T-cell (primary cell): Measurements from ENCODE around the gene VWA5A. TPM values are rescaled to one million over a fixed set of nuclear protein-coding genes. Genes with fewer than 3 reads are reported as not detected.

Experiments
- ATAC-seq, 4 experiments: fragments of 200-7000 bp in 3 of 4; fragments of 150-1000 bp in 1 of 4; cut with Tn5 transposase; replicated peaks in 1 of 4; 1 replicate in 3 of 4; 2 replicates in 1 of 4; pipeline ENCODE4 v1.10.0; 2021; ENCODE audit warnings: moderate library complexity in 3 of 4, mild to moderate bottlenecking in 2 of 4, moderate number of reproducible peaks in 1 of 4
- CTCF ChIA-PET, 2 donors: fragments of 300-600 bp; sonication (Branson Sonifier 250); formaldehyde crosslinking; loops; one replicate each; lab custom pipeline; 2022; ENCODE audit warnings: antibody characterized with exemption in 2 of 2; lab: Charles Lee
- POLR2A ChIA-PET, 2 donors: fragments of 300-600 bp; sonication (Branson Sonifier 250); formaldehyde crosslinking; loops; one replicate each; lab custom pipeline; 2022; ENCODE audit warnings: antibody characterized with exemption in 2 of 2; lab: Charles Lee
- DNase-seq, 35 experiments: peaks; one replicate each; pipeline versions ENCODE4 v3.0.0 to v3.0.0-alpha.2; 2013 to 2023
- H3K27ac ChIP-seq: one replicate; pipeline ENCODE4 v1.5.1; 2013; ENCODE audit warnings: low read length
- H3K27me3 ChIP-seq, 2 experiments: replicated peaks in 1 of 2; 1 replicate in 1 of 2; 2 replicates in 1 of 2; pipeline versions ENCODE4 v1.6.1 to v1.7.0; 2013; ENCODE audit warnings: low read length in 1 of 2, mixed read lengths in 1 of 2; ENCODE audit not compliant: control insufficient read depth in 2 of 2, insufficient read depth in 2 of 2; ENCODE audit errors: extremely low read depth in 1 of 2
- H3K36me3 ChIP-seq, 2 donors: 1 replicate in 1 of 2; 2 replicates in 1 of 2; pipeline versions ENCODE4 v1.6.1 to v1.7.0; 2013; ENCODE audit warnings: low read length in 1 of 2; ENCODE audit not compliant: control insufficient read depth in 2 of 2, insufficient read depth in 1 of 2; ENCODE audit errors: extremely low read depth in 1 of 2
- H3K4me1 ChIP-seq, 2 experiments: 1 replicate in 1 of 2; 2 replicates in 1 of 2; pipeline versions ENCODE4 v1.6.1 to v1.7.0; 2013; ENCODE audit warnings: low read length in 2 of 2, mixed read lengths in 1 of 2; ENCODE audit not compliant: insufficient read depth in 2 of 2, control insufficient read depth in 1 of 2; ENCODE audit errors: extremely low read depth in 1 of 2
- H3K4me3 ChIP-seq, 2 donors: 1 replicate in 1 of 2; 2 replicates in 1 of 2; pipeline versions ENCODE4 v1.5.1 to v1.7.0; 2013; ENCODE audit warnings: mild to moderate bottlenecking in 2 of 2, low read length in 1 of 2, moderate library complexity in 1 of 2; ENCODE audit not compliant: control insufficient read depth in 1 of 2; ENCODE audit errors: extremely low read depth in 1 of 2
- H3K9me3 ChIP-seq: 2 replicates; pipeline ENCODE4 v1.7.0; 2013
- H3K27ac Mint-ChIP-seq, 2 donors: one replicate each; pipeline ENCODE4 v1.8.0; 2020 to 2021; ENCODE audit warnings: mild to moderate bottlenecking in 2 of 2, mixed read lengths in 2 of 2
- H3K27me3 Mint-ChIP-seq, 2 donors: one replicate each; pipeline ENCODE4 v1.8.0; 2021 to 2022; ENCODE audit warnings: mixed read lengths in 2 of 2
- H3K36me3 Mint-ChIP-seq: one replicate; pipeline ENCODE4 v1.8.0; 2021; ENCODE audit warnings: mixed read lengths
- H3K4me1 Mint-ChIP-seq, 3 donors: one replicate each; pipeline ENCODE4 v1.8.0; 2020 to 2022; ENCODE audit warnings: mixed read lengths in 3 of 3, mild to moderate bottlenecking in 1 of 3
- H3K4me3 Mint-ChIP-seq, 3 donors: one replicate each; pipeline ENCODE4 v1.8.0; 2020 to 2022; ENCODE audit warnings: mild to moderate bottlenecking in 3 of 3, mixed read lengths in 3 of 3, moderate library complexity in 3 of 3
- H3K9me3 Mint-ChIP-seq, 3 donors: one replicate each; pipeline ENCODE4 v1.8.0; 2020 to 2022; ENCODE audit warnings: mixed read lengths in 3 of 3
- WGBS: methylation state at CpG from one replicate; pipeline ENCODE4 v1.1.5; 2013; ENCODE audit warnings: missing lambda C conversion rate; ENCODE audit not compliant: insufficient coverage; 5-methylcytosine and 5-hydroxymethylcytosine counted together
- total RNA-seq, 35 experiments: library from RNA in 6 of 35; stranded (reverse) in 6 of 35; fragments of 120-200 nt in 1 of 35; gene quantifications; one replicate each; pipeline versions ENCODE4 v1.2.1 to v1.2.4 and lab custom pipeline; 2013 to 2026

VWA5A gene
- total RNA-seq, 5 donors from 2014 or later (not counting 1 experiment from before 2014, with no cell fraction given), result 5.6 to 10.0 (median 7.6) TPM

GRCh38 chr11:124195189-124195734 lies 80.0 kb downstream of the VWA5A start:
- no peaks in the 10 kb centered on the region for H3K4me1 Mint-ChIP-seq
- WGBS, result 60% methylated on average over 1 of the region's 4 CpGs
- Histone ChIP-seq H3K4me1 (no peaks in the 10 kb centered on the region), H3K27ac (no peak overlapping the region), H3K4me3 (no peak overlapping the region), H3K27me3 (no peaks in the 10 kb centered on the region), H3K9me3 (no peaks in the 10 kb centered on the region), H3K36me3 (no peaks in the 10 kb centered on the region)
- H3K4me3 Mint-ChIP-seq, result no peak overlapping the region
- DNase-seq (peak in 19 of 35 experiments; percentile 4 to 59 (median 14)), ATAC-seq (peak in 1 of 4 experiments; percentile 40)
- no peak overlapping the region for H3K27ac Mint-ChIP-seq
- H3K36me3 Mint-ChIP-seq, result no peaks in the 10 kb centered on the region
- peaks cover 9 to 21% of the 10 kb centered on the region in 2 donors for H3K27me3 Mint-ChIP-seq
- CTCF ChIA-PET, result interaction anchor here (0.6 to 2.7 kb wide), 7 partner anchors 12 to 126 kb away, joined by 3 to 14 read pairs (median 3); no protein-coding TSS in a partner anchor
- no peaks in the 10 kb centered on the region for H3K9me3 Mint-ChIP-seq
- POLR2A ChIA-PET, result no interaction called here

Other genes with a start within 250 kb of the VWA5A start
- not detected for gene TMEM225, start 229.8 kb upstream of the VWA5A start, total RNA-seq
- not detected for gene OR8D4, start 213.3 kb upstream of the VWA5A start, total RNA-seq
- gene OR4D5, start 175.8 kb upstream of the VWA5A start, total RNA-seq, result not detected
- gene OR6T1, start 171.6 kb upstream of the VWA5A start, total RNA-seq, result not detected
- gene OR10S1, start 137.7 kb upstream of the VWA5A start, total RNA-seq, result not detected
- not detected for gene OR10G6, start 120.3 kb upstream of the VWA5A start, total RNA-seq
- not detected for gene OR10G4, start 102.5 kb upstream of the VWA5A start, total RNA-seq
- gene OR10G9, start 92.4 kb upstream of the VWA5A start, total RNA-seq, result not detected
- gene OR10G8, start 88.7 kb upstream of the VWA5A start, total RNA-seq, result not detected
- not detected for gene OR10G7, start 74.1 kb upstream of the VWA5A start, total RNA-seq
- not detected for gene OR10D3, start 67.9 kb downstream of the VWA5A start, total RNA-seq
- not detected for gene OR8G1, start 125.6 kb downstream of the VWA5A start, total RNA-seq
- gene OR8G5, start 140.9 kb downstream of the VWA5A start, total RNA-seq, result not detected
- not detected for gene OR8D1, start 198.5 kb downstream of the VWA5A start, total RNA-seq
- not detected for gene OR8D2, start 204.7 kb downstream of the VWA5A start, total RNA-seq